GM12864 (cell line): ENCODE results near the gene MGAT4D.

ENCODE experiments used
- DNase-seq: peaks from one replicate; pipeline ENCODE4 v3.0.0-alpha.2; 2011; ENCODE audit warnings: low read depth
- H3K4me3 ChIP-seq: 2 replicates; pipeline ENCODE4 v1.5.1; 2011; ENCODE audit warnings: mild to moderate bottlenecking, low read depth, low read length, control low read depth
- TF ChIP-seq, protein P1 (sequence below): IDR thresholded peaks from 2 replicates; pipeline ENCODE4 v1.5.1; 2011; ENCODE audit warnings: low read depth, mild to moderate bottlenecking, moderate library complexity, low read length, control low read depth, inconsistent platforms; ENCODE audit errors: missing control alignments

The MGAT4D gene

DNA sequence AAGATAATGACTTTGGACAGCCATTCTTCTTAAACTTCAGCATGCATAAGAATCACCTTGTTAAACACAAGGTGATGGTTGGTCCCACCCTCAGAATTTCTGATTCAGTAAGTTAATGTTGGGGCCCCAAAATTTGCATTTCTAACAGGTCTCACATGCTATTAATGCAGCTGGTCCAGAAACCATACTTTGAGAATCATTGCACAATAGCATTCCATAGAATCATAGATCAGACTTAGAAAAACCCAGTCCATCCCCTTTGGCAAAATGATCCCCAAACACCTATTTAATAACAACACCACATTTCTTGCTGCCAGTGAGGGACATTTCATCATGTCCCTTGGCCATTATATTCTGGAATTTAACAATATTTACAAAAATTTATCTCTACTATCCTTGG, 6.2 kb upstream of the MGAT4D start:
- TF ChIP-seq, protein P1, sequence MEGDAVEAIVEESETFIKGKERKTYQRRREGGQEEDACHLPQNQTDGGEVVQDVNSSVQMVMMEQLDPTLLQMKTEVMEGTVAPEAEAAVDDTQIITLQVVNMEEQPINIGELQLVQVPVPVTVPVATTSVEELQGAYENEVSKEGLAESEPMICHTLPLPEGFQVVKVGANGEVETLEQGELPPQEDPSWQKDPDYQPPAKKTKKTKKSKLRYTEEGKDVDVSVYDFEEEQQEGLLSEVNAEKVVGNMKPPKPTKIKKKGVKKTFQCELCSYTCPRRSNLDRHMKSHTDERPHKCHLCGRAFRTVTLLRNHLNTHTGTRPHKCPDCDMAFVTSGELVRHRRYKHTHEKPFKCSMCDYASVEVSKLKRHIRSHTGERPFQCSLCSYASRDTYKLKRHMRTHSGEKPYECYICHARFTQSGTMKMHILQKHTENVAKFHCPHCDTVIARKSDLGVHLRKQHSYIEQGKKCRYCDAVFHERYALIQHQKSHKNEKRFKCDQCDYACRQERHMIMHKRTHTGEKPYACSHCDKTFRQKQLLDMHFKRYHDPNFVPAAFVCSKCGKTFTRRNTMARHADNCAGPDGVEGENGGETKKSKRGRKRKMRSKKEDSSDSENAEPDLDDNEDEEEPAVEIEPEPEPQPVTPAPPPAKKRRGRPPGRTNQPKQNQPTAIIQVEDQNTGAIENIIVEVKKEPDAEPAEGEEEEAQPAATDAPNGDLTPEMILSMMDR: no peak
- no peak overlapping the region for H3K4me3 ChIP-seq
- DNase-seq: no peak

GRCh38 chr4:140499391-140499790, 1.3 kb upstream of the MGAT4D start:
- TF ChIP-seq, protein P1: no peak
- DNase-seq: no peak
- H3K4me3 ChIP-seq: no peak overlapping the region

GRCh38 chr4:140497405-140497746, 717 bp downstream of the MGAT4D start:
- H3K4me3 ChIP-seq: no peak overlapping the region
- TF ChIP-seq, protein P1: no peak
- no peak for DNase-seq

DNA sequence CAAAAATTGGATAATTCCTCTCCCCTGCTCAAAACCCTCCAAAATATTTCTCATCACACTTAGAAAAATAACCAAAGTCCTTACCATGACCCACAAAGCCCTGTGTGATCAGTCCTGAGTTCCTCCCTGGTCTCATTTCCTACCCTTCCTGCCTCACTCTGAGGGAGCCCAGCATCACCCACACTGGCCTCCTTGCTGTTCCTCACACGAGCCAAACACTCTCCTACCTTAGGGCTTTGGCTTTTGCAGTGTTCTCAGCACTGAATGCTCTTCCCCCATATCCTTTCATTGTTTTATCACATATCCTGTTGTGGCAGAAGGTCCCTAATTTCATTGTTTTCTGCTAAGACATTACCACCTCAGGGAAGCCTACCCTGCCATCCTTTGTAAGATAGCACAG, 12.2 kb downstream of the MGAT4D start:
- TF ChIP-seq, protein P1: no peak
- H3K4me3 ChIP-seq: no peak overlapping the region
- no peak for DNase-seq

GRCh38 chr4:140483445-140483844, 14.6 kb downstream of the MGAT4D start:
- TF ChIP-seq, protein P1: no peak
- no peak overlapping the region for H3K4me3 ChIP-seq
- DNase-seq: no peak

DNA sequence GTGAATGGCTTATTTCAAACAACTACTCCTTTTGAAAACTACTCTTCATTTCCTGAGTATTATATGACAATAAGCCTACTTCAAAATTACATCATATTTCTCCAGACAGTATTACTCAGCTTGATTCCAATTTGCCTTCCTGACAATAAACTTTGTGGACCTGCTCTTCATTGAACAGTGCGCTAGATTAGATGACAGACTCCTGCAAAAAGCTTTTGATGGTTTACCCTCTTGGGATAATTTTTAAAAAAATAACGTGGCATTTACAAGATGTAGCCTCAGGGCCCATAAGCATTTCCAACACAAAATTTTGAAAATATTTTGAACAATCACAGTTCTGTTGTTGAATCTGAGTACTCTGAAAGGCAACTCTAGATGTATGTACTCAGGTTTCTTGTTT, 25.9 kb downstream of the MGAT4D start:
- TF ChIP-seq, protein P1: no peak
- H3K4me3 ChIP-seq: no peak overlapping the region
- DNase-seq: no peak

DNA sequence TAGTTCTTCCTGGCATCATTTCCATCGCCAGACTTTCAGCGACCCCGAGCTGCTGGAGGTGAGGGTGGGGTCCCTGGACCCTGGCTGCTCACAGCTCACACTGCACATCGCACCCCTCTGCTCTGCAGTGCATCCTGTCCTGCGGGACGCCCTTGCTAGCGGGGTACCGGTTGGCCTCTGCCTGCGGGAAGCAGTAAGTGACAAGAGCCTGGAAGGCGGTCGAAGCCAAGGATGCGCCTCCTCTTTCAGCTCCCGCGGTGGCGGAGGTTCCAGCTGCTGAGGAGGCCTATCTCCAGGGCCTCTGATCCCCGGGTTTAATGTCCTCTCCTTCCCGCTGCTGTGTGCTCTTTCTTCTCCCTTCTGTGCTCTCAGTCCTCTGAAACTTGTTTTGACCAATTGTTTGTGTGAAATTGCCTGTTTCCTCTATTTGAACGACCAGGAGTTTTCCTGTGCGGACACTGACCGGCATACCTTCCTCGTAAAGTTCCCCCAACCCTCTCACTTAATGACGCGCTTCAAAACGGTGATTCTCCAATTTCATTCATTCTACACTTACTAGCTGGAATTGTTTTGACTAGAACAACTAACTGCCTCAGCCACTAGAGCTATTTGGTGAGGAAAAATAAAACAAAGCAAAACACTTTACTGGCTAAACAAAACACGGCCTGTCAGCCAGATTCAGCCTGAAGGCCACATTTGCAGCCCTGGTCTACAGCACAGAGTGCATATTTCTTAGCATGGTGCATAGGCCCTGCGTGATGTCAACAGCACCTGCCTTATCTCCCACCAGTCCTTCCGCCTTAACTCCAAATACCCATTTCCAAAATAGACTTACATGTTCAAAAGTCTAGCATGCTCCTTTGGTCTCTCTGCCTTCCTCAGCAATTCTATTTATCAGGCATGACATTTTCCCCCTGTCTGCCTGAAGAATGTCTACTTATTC, 28.0 kb downstream of the MGAT4D start:
- TF ChIP-seq, protein P1: no peak
- no peak for DNase-seq
- H3K4me3 ChIP-seq: no peak overlapping the region
